ENCODE measurements around the gene RPL7A.
"Not testable (repeated sequence)": the region's sequence is repeated elsewhere in the genome, so short reads cannot be mapped to it uniquely, and the experiment has no call there.

The RPL7A gene

GRCh38 chr9:133389562-133389961 lies 41.5 kb downstream of the RPL7A start:
- DNase-seq (ENCODE audit: low read depth): no peak

- DNase-seq (ENCODE audit: low read depth): no peak
Measured at GRCh38 chr9:133390713-133391112, 42.7 kb downstream of the RPL7A start.

GRCh38 chr9:133391449-133391848 lies 43.4 kb downstream of the RPL7A start:
- not testable (repeated sequence) for DNase-seq (ENCODE audit: low read depth)

GRCh38 chr9:133392308-133392707 lies 44.3 kb downstream of the RPL7A start:
- not testable (repeated sequence) for DNase-seq (ENCODE audit: low read depth)

GRCh38 chr9:133393399-133393798 lies 45.4 kb downstream of the RPL7A start:
- DNase-seq (ENCODE audit: low read depth): no peak

GRCh38 chr9:133394687-133395271 lies 46.8 kb downstream of the RPL7A start:
- no peak for DNase-seq (ENCODE audit: low read depth)

GRCh38 chr9:133396952-133397351 lies 48.9 kb downstream of the RPL7A start:
- DNase-seq (ENCODE audit: low read depth): no peak

GRCh38 chr9:133397370-133397769 lies 49.4 kb downstream of the RPL7A start:
- DNase-seq (ENCODE audit: low read depth): no peak

- no peak for DNase-seq (ENCODE audit: low read depth)
Measured at GRCh38 chr9:133397895-133398294, 49.9 kb downstream of the RPL7A start.

- no peak for DNase-seq (ENCODE audit: low read depth)
Measured at GRCh38 chr9:133400292-133400691, 52.3 kb downstream of the RPL7A start.
